Measurements from ENCODE around the gene SERTAD1.

DNA sequence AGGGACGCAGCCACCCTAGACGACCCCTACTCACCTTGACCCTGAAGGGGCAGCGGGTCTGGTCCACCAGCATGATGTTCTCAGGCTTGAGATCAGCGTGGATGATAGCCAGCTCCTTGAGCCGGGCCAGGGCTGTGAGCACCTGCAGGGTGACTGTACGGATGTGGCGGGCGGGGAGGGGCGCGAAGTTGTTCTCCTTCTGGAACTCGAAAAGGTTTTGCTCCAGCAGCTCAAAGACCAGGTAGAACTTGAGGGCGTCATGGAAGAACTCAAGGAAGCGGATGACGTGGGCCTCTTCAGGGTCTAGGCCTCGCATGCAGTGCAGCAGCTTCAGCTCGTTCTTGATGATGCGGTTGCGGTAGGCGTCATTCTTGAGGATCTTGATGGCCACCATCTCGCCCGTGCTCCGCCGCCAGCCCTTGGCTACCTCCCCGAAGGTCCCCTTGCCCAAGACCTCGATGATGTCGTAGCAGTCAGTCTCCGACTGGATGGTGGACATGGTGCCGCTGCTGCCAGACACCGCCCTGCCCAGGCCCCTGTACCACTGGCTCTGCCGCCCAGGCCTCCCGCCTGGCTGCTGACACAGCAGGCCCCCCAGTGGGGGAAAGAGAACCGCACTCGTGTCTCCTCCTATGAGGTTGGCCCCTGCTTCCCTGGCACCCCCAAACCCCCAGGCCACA is 36.2 kb downstream of the SERTAD1 start:
- TF ChIP-seq POLR2A (IDR thresholded peaks at IDR 0.05; ENCODE audit: low read length) (no peak), GATA1 (IDR thresholded peaks at IDR 0.05; ENCODE audit: low read depth, low read length) (no peak)
